Measurements from ENCODE around the gene ISCU. TPM values are rescaled to one million over a fixed set of nuclear protein-coding genes. Genes with fewer than 3 reads are reported as not detected.

Gene ISCU
- polyA plus RNA-seq, 1 donor (not counting 4 experiments of a cell fraction or from before 2014, with no cell fraction given), result 106 TPM

- H4K20me1 ChIP-seq (ENCODE audit: control insufficient read depth, extremely low read depth, insufficient read depth, low read length), result no peaks in the 10 kb centered on the region
- no peaks in the 10 kb centered on the region for H3K36me3 ChIP-seq (ENCODE audit: control insufficient read depth in 2 of 2, extremely low read depth in 1 of 2, insufficient read depth in 2 of 2, low read length in 2 of 2)
- TF ChIP-seq EZH2 (IDR thresholded peaks at IDR 0.05; ENCODE audit: low read length), result no peak
- TF ChIP-seq CTCF (optimal IDR thresholded peaks at IDR 0.05 in 1 of 3, IDR thresholded peaks at IDR 0.05 in 1 of 3, conservative IDR thresholded peaks at IDR 0.05 in 1 of 3; ENCODE audit: extremely low read depth in 1 of 3, insufficient read depth in 2 of 3, low read length in 3 of 3), result no peak
- no peak overlapping the region for H3K4me2 ChIP-seq (ENCODE audit: control insufficient read depth, extremely low read depth, insufficient read depth, low read depth, low read length)
- no peak for DNase-seq (ENCODE audit: low read depth, low spot score)
- H3K9ac ChIP-seq (ENCODE audit: control insufficient read depth, extremely low read depth, insufficient read depth, low read length), result no peak overlapping the region
- no peaks in the 10 kb centered on the region for H3K4me1 ChIP-seq (ENCODE audit: control insufficient read depth, extremely low read depth, insufficient read depth, low read length)
- no peak overlapping the region for H3K27ac ChIP-seq (ENCODE audit: control insufficient read depth, insufficient read depth, low read length)
- peaks cover 10% of the 10 kb centered on the region for H3K27me3 ChIP-seq (ENCODE audit: control insufficient read depth, extremely low read depth, insufficient read depth, low read length)
- H3K4me3 ChIP-seq (ENCODE audit: control insufficient read depth in 2 of 3, extremely low read depth in 1 of 3, insufficient read depth in 2 of 3, low read depth in 1 of 3, low read length in 3 of 3), result no peak overlapping the region
- no peaks in the 10 kb centered on the region for H3K9me1 ChIP-seq (ENCODE audit: control insufficient read depth, extremely low read depth, insufficient read depth, low read length)
- FAIRE-seq, result no peak
- dilution Hi-C loops (cut with MboI; ENCODE audit: extremely low pct_ligation_motif_present, low sequenced_read_pairs), result no loop called here
- no peaks in the 10 kb centered on the region for H3K79me2 ChIP-seq (ENCODE audit: control insufficient read depth, insufficient read depth, low read length)
- H2AFZ ChIP-seq (ENCODE audit: control insufficient read depth, low read length), result no peak overlapping the region
- H3K9me3 ChIP-seq (ENCODE audit: control insufficient read depth, low read depth, low read length), result no peaks in the 10 kb centered on the region
Measured at GRCh38 chr12:108605690-108606406, 43.5 kb downstream of the ISCU start.

DNA sequence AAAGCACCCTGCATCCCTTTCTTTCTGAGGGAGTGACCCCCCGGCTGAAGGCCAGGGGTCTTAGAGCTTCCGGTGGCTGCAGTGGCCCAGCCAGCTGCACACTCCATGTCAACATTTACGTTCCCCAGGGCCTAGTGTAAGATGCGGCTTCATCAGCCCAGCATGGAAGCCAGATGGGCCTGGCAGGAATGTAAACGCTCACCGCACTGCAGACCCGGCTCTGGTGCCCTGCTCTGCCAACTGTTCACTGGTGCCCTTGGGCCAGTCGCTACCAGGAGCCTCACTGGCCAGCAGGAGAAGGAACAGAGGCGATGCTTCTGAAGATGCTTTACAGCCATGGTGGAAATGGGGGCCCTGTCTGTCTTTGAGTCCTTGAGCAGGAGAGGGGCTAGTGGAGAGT, 44.1 kb downstream of the ISCU start:
- TF ChIP-seq CTCF (optimal IDR thresholded peaks at IDR 0.05 in 1 of 3, IDR thresholded peaks at IDR 0.05 in 1 of 3, conservative IDR thresholded peaks at IDR 0.05 in 1 of 3; ENCODE audit: extremely low read depth in 1 of 3, insufficient read depth in 2 of 3, low read length in 3 of 3) (no peak), EZH2 (IDR thresholded peaks at IDR 0.05; ENCODE audit: low read length) (no peak)
- Histone ChIP-seq H3K36me3 (ENCODE audit: control insufficient read depth in 2 of 2, extremely low read depth in 1 of 2, insufficient read depth in 2 of 2, low read length in 2 of 2) (no peaks in the 10 kb centered on the region), H3K79me2 (ENCODE audit: control insufficient read depth, insufficient read depth, low read length) (no peaks in the 10 kb centered on the region), H3K4me2 (ENCODE audit: control insufficient read depth, extremely low read depth, insufficient read depth, low read depth, low read length) (no peak overlapping the region), H3K27ac (ENCODE audit: control insufficient read depth, insufficient read depth, low read length) (no peak overlapping the region), H3K9me1 (ENCODE audit: control insufficient read depth, extremely low read depth, insufficient read depth, low read length) (no peaks in the 10 kb centered on the region), H3K4me1 (ENCODE audit: control insufficient read depth, extremely low read depth, insufficient read depth, low read length) (no peaks in the 10 kb centered on the region), H4K20me1 (ENCODE audit: control insufficient read depth, extremely low read depth, insufficient read depth, low read length) (no peaks in the 10 kb centered on the region), H3K9me3 (ENCODE audit: control insufficient read depth, low read depth, low read length) (no peaks in the 10 kb centered on the region), H3K9ac (ENCODE audit: control insufficient read depth, extremely low read depth, insufficient read depth, low read length) (no peak overlapping the region), H3K27me3 (ENCODE audit: control insufficient read depth, extremely low read depth, insufficient read depth, low read length) (peaks cover 10% of the 10 kb centered on the region), H3K4me3 (ENCODE audit: control insufficient read depth in 2 of 3, extremely low read depth in 1 of 3, insufficient read depth in 2 of 3, low read depth in 1 of 3, low read length in 3 of 3) (no peak overlapping the region), H2AFZ (ENCODE audit: control insufficient read depth, low read length) (no peak overlapping the region)
- FAIRE-seq (no peak), DNase-seq (ENCODE audit: low read depth, low spot score) (no peak)
- dilution Hi-C loops (cut with MboI; ENCODE audit: extremely low pct_ligation_motif_present, low sequenced_read_pairs), result no loop called here

Data from keratinocyte (primary cell).